ENCODE data around the gene DAAM2. TPM values are rescaled to one million over a fixed set of nuclear protein-coding genes. Genes with fewer than 3 reads are reported as not detected.

Gene DAAM2
- total RNA-seq, 2 experiments from 2014 or later, result not detected

- H3K4me3 Mint-ChIP-seq, result no peak overlapping the region
- POLR2A ChIA-PET, result no interaction called here
- H3K9me3 Mint-ChIP-seq, result no peaks in the 10 kb centered on the region
- H3K36me3 Mint-ChIP-seq, result no peaks in the 10 kb centered on the region
- peaks cover 10% of the 10 kb centered on the region for H3K27me3 Mint-ChIP-seq
- no peak for DNase-seq
- intact Hi-C loops (cut with micrococcal nuclease), result no loop called here
- no peaks in the 10 kb centered on the region for H3K4me1 Mint-ChIP-seq (ENCODE audit: low read depth)
- H3K27ac Mint-ChIP-seq, result no peak overlapping the region
- CTCF ChIA-PET, result no interaction called here
Measured at GRCh38 chr6:39886871-39887270, 94.7 kb downstream of the DAAM2 start.

GRCh38 chr6:39887692-39888450, 95.7 kb downstream of the DAAM2 start:
- Mint-ChIP-seq H3K36me3 (no peaks in the 10 kb centered on the region), H3K27ac (no peak overlapping the region), H3K9me3 (no peaks in the 10 kb centered on the region), H3K4me3 (no peak overlapping the region), H3K4me1 (ENCODE audit: low read depth) (no peaks in the 10 kb centered on the region), H3K27me3 (peaks cover 10% of the 10 kb centered on the region)
- DNase-seq, result no peak
- POLR2A ChIA-PET, result no interaction called here
- CTCF ChIA-PET, result no interaction called here
- intact Hi-C loops (cut with micrococcal nuclease), result no loop called here

GRCh38 chr6:39889229-39889628, 97.1 kb downstream of the DAAM2 start:
- Mint-ChIP-seq H3K27ac (no peak overlapping the region), H3K36me3 (no peaks in the 10 kb centered on the region), H3K27me3 (peaks cover 10% of the 10 kb centered on the region), H3K9me3 (no peaks in the 10 kb centered on the region), H3K4me3 (no peak overlapping the region), H3K4me1 (ENCODE audit: low read depth) (no peaks in the 10 kb centered on the region)
- ChIA-PET CTCF (no interaction called here), POLR2A (no interaction called here)
- no peak for DNase-seq
- intact Hi-C loops (cut with micrococcal nuclease), result no loop called here

- Mint-ChIP-seq H3K9me3 (no peaks in the 10 kb centered on the region), H3K27me3 (peaks cover 9% of the 10 kb centered on the region), H3K4me1 (ENCODE audit: low read depth) (no peaks in the 10 kb centered on the region), H3K27ac (no peak overlapping the region), H3K4me3 (no peak overlapping the region), H3K36me3 (no peaks in the 10 kb centered on the region)
- no peak for DNase-seq
- ChIA-PET CTCF (interaction anchor here (2.2 kb wide), 1 partner anchor 25 kb away, joined by 6 read pairs; no protein-coding TSS in a partner anchor), POLR2A (no interaction called here)
- intact Hi-C loops (cut with micrococcal nuclease), result no loop called here
Measured at GRCh38 chr6:39891353-39891752, 99.2 kb downstream of the DAAM2 start.

GRCh38 chr6:39891976-39892375, 99.8 kb downstream of the DAAM2 start:
- no peak for DNase-seq
- Mint-ChIP-seq H3K36me3 (no peaks in the 10 kb centered on the region), H3K4me3 (no peak overlapping the region), H3K4me1 (ENCODE audit: low read depth) (no peaks in the 10 kb centered on the region), H3K9me3 (no peaks in the 10 kb centered on the region), H3K27me3 (peaks cover 4% of the 10 kb centered on the region), H3K27ac (no peak overlapping the region)
- CTCF ChIA-PET, result interaction anchor here (2.2 kb wide), 1 partner anchor 26 kb away, joined by 6 read pairs; no protein-coding TSS in a partner anchor
- POLR2A ChIA-PET, result no interaction called here
- intact Hi-C loops (cut with micrococcal nuclease), result no loop called here

- H3K36me3 Mint-ChIP-seq, result no peaks in the 10 kb centered on the region
- H3K4me1 Mint-ChIP-seq (ENCODE audit: low read depth), result no peaks in the 10 kb centered on the region
- CTCF ChIA-PET, result interaction anchor here (1.3 kb wide), 1 partner anchor 546 kb away, joined by 4 read pairs; no protein-coding TSS in a partner anchor
- DNase-seq, result peak; percentile 31
- H3K9me3 Mint-ChIP-seq, result no peaks in the 10 kb centered on the region
- no peak overlapping the region for H3K4me3 Mint-ChIP-seq
- peaks cover 3% of the 10 kb centered on the region for H3K27me3 Mint-ChIP-seq
- H3K27ac Mint-ChIP-seq, result no peak overlapping the region
- intact Hi-C loops (cut with micrococcal nuclease), result no loop called here
- POLR2A ChIA-PET, result no interaction called here
Measured at GRCh38 chr6:39892490-39893129, 100.4 kb downstream of the DAAM2 start.

- POLR2A ChIA-PET, result no interaction called here
- intact Hi-C loops (cut with micrococcal nuclease), result no loop called here
Measured at GRCh38 chr6:39893286-39893685, 101.1 kb downstream of the DAAM2 start.

GRCh38 chr6:39896701-39897100, 104.5 kb downstream of the DAAM2 start:
- CTCF ChIA-PET, result no interaction called here
- Mint-ChIP-seq H3K4me1 (ENCODE audit: low read depth) (no peaks in the 10 kb centered on the region), H3K36me3 (no peaks in the 10 kb centered on the region), H3K27ac (no peak overlapping the region), H3K9me3 (no peaks in the 10 kb centered on the region), H3K27me3 (peaks cover 3% of the 10 kb centered on the region), H3K4me3 (no peak overlapping the region)
- intact Hi-C loops (cut with micrococcal nuclease), result no loop called here
- POLR2A ChIA-PET, result no interaction called here
- no peak for DNase-seq

More at GRCh38 chr6:39893286-39893685, 101.1 kb downstream of the DAAM2 start:
- H3K4me1 Mint-ChIP-seq (ENCODE audit: low read depth), result no peaks in the 10 kb centered on the region
- H3K4me3 Mint-ChIP-seq, result no peak overlapping the region
- no peaks in the 10 kb centered on the region for H3K36me3 Mint-ChIP-seq
- H3K27ac Mint-ChIP-seq, result no peak overlapping the region
- H3K27me3 Mint-ChIP-seq, result peaks cover 3% of the 10 kb centered on the region
- DNase-seq, result no peak
- CTCF ChIA-PET, result interaction anchor here (1.0 to 1.3 kb wide), 2 partner anchors 30 to 546 kb away, joined by 3 to 4 read pairs; no protein-coding TSS in a partner anchor
- no peaks in the 10 kb centered on the region for H3K9me3 Mint-ChIP-seq

GRCh38 chr6:39897698-39898097, 105.5 kb downstream of the DAAM2 start:
- Mint-ChIP-seq H3K36me3 (no peaks in the 10 kb centered on the region), H3K27me3 (peaks cover 3% of the 10 kb centered on the region), H3K4me3 (no peak overlapping the region), H3K4me1 (ENCODE audit: low read depth) (no peaks in the 10 kb centered on the region), H3K9me3 (no peaks in the 10 kb centered on the region), H3K27ac (no peak overlapping the region)
- intact Hi-C loops (cut with micrococcal nuclease), result no loop called here
- POLR2A ChIA-PET, result no interaction called here
- CTCF ChIA-PET, result no interaction called here
- no peak for DNase-seq

GRCh38 chr6:39898625-39899024, 106.4 kb downstream of the DAAM2 start:
- Mint-ChIP-seq H3K36me3 (no peaks in the 10 kb centered on the region), H3K9me3 (no peaks in the 10 kb centered on the region), H3K27ac (no peak overlapping the region), H3K4me3 (no peak overlapping the region), H3K4me1 (ENCODE audit: low read depth) (no peaks in the 10 kb centered on the region), H3K27me3 (peaks cover 3% of the 10 kb centered on the region)
- intact Hi-C loops (cut with micrococcal nuclease), result no loop called here
- CTCF ChIA-PET, result no interaction called here
- DNase-seq, result no peak
- POLR2A ChIA-PET, result no interaction called here

- CTCF ChIA-PET, result no interaction called here
- DNase-seq, result no peak
- no peaks in the 10 kb centered on the region for H3K9me3 Mint-ChIP-seq
- intact Hi-C loops (cut with micrococcal nuclease), result no loop called here
- peaks cover 3% of the 10 kb centered on the region for H3K27me3 Mint-ChIP-seq
- no peaks in the 10 kb centered on the region for H3K4me1 Mint-ChIP-seq (ENCODE audit: low read depth)
- H3K36me3 Mint-ChIP-seq, result no peaks in the 10 kb centered on the region
- POLR2A ChIA-PET, result no interaction called here
- no peak overlapping the region for H3K27ac Mint-ChIP-seq
- H3K4me3 Mint-ChIP-seq, result no peak overlapping the region
Measured at GRCh38 chr6:39899554-39900295, 107.5 kb downstream of the DAAM2 start.

- DNase-seq, result no peak
- intact Hi-C loops (cut with micrococcal nuclease), result no loop called here
- H3K27ac Mint-ChIP-seq, result no peak overlapping the region
- H3K27me3 Mint-ChIP-seq, result peaks cover 3% of the 10 kb centered on the region
- POLR2A ChIA-PET, result no interaction called here
- H3K4me1 Mint-ChIP-seq (ENCODE audit: low read depth), result no peaks in the 10 kb centered on the region
- CTCF ChIA-PET, result no interaction called here
- H3K9me3 Mint-ChIP-seq, result no peaks in the 10 kb centered on the region
- no peak overlapping the region for H3K4me3 Mint-ChIP-seq
- no peaks in the 10 kb centered on the region for H3K36me3 Mint-ChIP-seq
Measured at GRCh38 chr6:39901116-39901655, 109.0 kb downstream of the DAAM2 start.

Data from activated CD4-positive, alpha-beta memory T cell treated with anti-CD3 and anti-CD28 coated beads for 36 hours (primary cell).